ENCODE results near the gene SMARCC2. TPM values are rescaled to one million over a fixed set of nuclear protein-coding genes. Genes with fewer than 3 reads are reported as not detected.

The SMARCC2 gene
- total and polyA plus RNA-seq, 9 of the 15 experiments (the other 6 are each of a cell fraction or from before 2014, with no cell fraction given): 11.9 to 86.0 (median 36.6) TPM

DNA sequence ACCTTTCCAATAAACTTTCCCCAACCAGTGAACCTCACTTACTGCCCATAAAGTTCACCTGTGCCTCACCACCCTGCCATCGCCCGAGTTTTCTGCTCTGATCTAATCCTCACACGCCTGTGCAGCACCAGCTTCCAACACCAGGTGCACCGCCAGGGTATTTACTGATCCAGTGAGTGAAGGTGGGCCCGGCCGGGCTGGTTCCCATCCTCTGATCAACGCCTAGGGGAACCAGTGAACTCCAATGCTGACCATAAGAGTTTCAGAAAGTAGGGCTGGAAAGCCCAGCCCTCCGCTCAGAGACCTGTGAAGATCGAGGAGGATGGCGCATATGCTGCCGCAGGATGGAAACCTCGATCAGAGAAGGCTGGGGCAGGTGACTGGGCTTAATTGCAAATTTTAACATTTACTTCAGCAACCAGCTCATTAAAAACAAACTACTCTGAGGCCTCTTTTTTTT, 37.6 kb downstream of the SMARCC2 start (continued):
- TF ChIP-seq, protein P1, sequence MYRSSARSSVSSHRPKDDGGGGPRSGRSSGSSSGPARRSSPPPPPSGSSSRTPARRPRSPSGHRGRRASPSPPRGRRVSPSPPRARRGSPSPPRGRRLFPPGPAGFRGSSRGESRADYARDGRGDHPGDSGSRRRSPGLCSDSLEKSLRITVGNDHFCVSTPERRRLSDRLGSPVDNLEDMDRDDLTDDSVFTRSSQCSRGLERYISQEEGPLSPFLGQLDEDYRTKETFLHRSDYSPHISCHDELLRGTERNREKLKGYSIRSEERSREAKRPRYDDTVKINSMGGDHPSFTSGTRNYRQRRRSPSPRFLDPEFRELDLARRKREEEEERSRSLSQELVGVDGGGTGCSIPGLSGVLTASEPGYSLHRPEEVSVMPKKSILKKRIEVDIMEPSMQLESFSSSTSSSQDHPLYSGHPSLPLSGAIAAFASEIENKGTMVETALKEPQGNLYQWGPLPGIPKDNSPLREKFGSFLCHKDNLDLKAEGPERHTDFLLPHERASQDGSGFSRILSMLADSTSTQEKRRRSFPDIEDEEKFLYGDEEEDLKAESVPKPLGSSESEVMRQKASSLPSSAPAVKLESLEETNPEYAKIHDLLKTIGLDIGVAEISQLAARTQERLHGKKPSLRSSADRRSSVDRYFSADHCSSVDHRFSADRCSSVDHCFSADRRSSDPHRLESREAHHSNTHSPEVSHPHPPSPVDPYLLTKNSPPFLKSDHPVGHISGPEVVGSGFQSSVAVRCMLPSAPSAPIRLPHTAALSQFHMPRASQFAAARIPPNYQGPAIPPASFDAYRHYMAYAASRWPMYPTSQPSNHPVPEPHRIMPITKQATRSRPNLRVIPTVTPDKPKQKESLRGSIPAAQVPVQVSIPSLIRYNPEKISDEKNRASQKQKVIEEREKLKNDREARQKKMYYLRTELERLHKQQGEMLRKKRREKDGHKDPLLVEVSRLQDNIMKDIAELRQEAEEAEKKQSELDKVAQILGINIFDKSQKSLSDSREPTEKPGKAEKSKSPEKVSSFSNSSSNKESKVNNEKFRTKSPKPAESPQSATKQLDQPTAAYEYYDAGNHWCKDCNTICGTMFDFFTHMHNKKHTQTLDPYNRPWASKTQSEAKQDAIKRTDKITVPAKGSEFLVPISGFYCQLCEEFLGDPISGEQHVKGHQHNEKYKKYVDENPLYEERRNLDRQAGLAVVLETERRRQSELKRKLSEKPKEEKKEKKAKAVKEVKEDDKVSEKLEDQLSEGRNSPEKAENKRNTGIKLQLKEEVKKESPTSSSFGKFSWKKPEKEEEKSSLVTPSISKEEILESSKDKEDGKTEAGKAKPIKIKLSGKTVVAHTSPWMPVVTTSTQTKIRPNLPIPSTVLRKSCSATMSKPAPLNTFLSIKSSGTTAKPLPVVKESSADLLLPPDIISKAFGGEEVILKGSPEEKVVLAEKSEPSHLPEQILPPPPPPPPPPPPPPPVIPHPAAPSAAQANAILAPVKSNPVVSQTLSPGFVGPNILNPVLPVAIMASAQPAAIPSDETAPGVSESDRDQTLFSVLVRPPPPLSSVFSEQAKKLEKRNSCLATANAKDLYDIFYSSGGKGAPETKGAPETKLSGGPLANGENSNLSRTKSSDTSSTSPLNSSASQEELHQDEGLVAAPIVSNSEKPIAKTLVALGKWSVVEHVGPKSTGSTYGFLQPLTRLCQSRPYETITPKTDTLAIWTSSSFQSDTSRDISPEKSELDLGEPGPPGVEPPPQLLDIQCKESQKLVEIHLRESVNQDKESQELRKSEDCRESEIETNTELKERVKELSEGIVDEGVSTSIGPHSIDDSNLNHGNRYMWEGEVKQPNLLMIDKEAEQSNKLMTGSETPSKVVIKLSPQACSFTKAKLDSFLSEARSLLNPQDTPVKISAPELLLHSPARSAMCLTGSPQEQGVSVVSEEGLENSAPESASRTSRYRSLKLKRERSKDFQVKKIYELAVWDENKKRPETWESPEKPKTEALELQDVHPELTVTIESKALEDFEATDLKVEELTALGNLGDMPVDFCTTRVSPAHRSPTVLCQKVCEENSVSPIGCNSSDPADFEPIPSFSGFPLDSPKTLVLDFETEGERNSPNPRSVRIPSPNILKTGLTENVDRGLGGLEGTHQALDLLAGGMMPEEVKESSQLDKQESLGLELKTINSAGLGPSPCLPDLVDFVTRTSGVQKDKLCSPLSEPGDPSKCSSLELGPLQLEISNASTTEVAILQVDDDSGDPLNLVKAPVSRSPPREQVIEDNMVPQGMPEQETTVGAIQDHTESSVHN (IDR thresholded peaks at IDR 0.05; ENCODE audit: borderline replicate concordance in 1 of 2, low read depth in 1 of 2): no peak
- no peak for TF ChIP-seq ESRRB (CRISPR knock-in tag; IDR thresholded peaks at IDR 0.05; ENCODE audit: borderline replicate concordance)
- TF ChIP-seq PHTF2 (CRISPR knock-in tag; IDR thresholded peaks at IDR 0.05): no peak
- TF ChIP-seq ZNF217 (CRISPR knock-in tag; IDR thresholded peaks at IDR 0.05): no peak
- no peak for TF ChIP-seq CBFA2T3 (IDR thresholded peaks at IDR 0.05)
- TF ChIP-seq GATAD2B (IDR thresholded peaks at IDR 0.05; ENCODE audit: borderline replicate concordance): no peak
- TF ChIP-seq, protein P2, sequence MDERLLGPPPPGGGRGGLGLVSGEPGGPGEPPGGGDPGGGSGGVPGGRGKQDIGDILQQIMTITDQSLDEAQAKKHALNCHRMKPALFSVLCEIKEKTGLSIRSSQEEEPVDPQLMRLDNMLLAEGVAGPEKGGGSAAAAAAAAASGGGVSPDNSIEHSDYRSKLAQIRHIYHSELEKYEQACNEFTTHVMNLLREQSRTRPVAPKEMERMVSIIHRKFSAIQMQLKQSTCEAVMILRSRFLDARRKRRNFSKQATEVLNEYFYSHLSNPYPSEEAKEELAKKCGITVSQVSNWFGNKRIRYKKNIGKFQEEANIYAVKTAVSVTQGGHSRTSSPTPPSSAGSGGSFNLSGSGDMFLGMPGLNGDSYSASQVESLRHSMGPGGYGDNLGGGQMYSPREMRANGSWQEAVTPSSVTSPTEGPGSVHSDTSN (CRISPR knock-in tag; IDR thresholded peaks at IDR 0.05; ENCODE audit: low read depth): no peak
- TF ChIP-seq, protein P2 (tag; conservative IDR thresholded peaks at IDR 0.05; ENCODE audit: low read depth): no peak; the same call in 1 of the 2 replicates
- no peak for TF ChIP-seq ZNF766 (CRISPR knock-in tag; conservative IDR thresholded peaks at IDR 0.05)
- TF ChIP-seq ZC3H8 (IDR thresholded peaks at IDR 0.05): no peak

All from K562 (cell line).